ENCODE data around the gene CTAG1B. TPM values are rescaled to one million over a fixed set of nuclear protein-coding genes. Genes with fewer than 3 reads are reported as not detected.
"Not testable (repeated sequence)": the region's sequence is repeated elsewhere in the genome, so short reads cannot be mapped to it uniquely, and the experiment has no call there.

The CTAG1B gene
- total RNA-seq, 1 donor from 2014 or later, result not detected

- DNase-seq (ENCODE audit: low read depth in 2 of 2), result not testable (repeated sequence)
Measured at GRCh38 chrX:154584585-154585183, 34.4 kb downstream of the CTAG1B start, which contains the start of gene CTAG1A. TSS of gene CTAG1A (plus strand) at chrX:154585133. CDS start at chrX:154585207, 74 bp downstream.

DNA sequence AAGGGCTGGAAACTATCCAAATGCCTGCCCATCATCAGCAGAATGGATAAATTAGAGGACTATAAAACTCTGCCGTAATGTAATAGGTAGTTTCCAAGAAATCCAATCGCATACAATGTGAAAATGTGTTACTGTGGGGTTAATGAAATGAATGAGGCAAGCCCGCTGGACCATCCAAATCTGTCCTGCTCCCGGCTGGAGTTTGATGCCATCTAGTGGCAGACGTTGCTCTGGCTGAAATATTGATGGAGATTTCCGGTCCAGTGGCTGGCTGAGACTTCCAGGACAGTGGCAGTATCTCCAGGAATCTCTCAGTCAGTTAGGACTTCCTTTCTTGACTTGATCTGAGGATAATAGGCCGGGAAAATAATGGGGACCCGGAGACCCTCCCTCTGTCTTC is 36.1 kb downstream of the CTAG1B start:
- not testable (repeated sequence) for DNase-seq (ENCODE audit: low read depth in 2 of 2)

DNA sequence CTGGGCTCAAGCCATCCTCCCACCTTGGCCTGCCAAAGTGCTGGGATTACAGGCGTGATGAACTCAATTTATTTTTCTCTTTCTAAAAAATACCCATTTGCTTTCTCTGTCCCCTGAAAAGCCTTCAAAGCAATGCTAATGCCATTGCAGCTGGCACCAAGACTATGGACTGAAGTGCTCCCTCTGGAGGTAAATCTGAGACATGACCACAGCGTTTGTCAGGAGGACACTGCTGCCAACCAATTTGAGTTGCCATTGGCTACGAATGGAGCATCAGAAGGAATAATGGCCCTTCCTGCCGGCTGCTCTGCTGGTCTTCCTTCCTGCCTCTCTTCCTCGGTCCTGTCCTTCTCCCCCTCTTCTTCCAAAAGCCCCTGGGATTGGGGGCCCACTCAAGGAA is 44.0 kb downstream of the CTAG1B start:
- DNase-seq (ENCODE audit: low read depth in 2 of 2), result not testable (repeated sequence)

GRCh38 chrX:154573061-154573460 is 46.0 kb downstream of the CTAG1B start:
- DNase-seq (ENCODE audit: low read depth in 2 of 2), result not testable (repeated sequence)

GRCh38 chrX:154570361-154570760 is 48.7 kb downstream of the CTAG1B start:
- not testable (repeated sequence) for DNase-seq (ENCODE audit: low read depth in 2 of 2)

Other genes starting within 250 kb of the CTAG1B start
- gene FLNA, start 244.6 kb downstream of the CTAG1B start, total RNA-seq, result 1,135 and 1,161 TPM in 2 replicates
- 17.8 and 20.5 TPM in 2 replicates for gene EMD, start 240.0 kb downstream of the CTAG1B start, total RNA-seq
- gene RPL10, start 220.9 kb downstream of the CTAG1B start, total RNA-seq, result 2,372 and 2,629 TPM in 2 replicates
- 105 and 121 TPM in 2 replicates for gene DNASE1L1, start 210.0 kb downstream of the CTAG1B start, total RNA-seq
- gene TAFAZZIN, start 207.7 kb downstream of the CTAG1B start, total RNA-seq, result 11.9 and 14.9 TPM in 2 replicates
- 58.0 and 105 TPM in 2 replicates for gene ATP6AP1, start 190.6 kb downstream of the CTAG1B start, total RNA-seq
- gene GDI1, start 182.1 kb downstream of the CTAG1B start, total RNA-seq, result 27.0 and 43.0 TPM in 2 replicates
- gene FAM50A, start 175.1 kb downstream of the CTAG1B start, total RNA-seq, result 43.9 and 60.2 TPM in 2 replicates
- gene PLXNA3, start 161.0 kb downstream of the CTAG1B start, total RNA-seq, result 3.0 and 6.2 TPM in 2 replicates
- 14.9 and 16.9 TPM in 2 replicates for gene LAGE3, start 140.0 kb downstream of the CTAG1B start, total RNA-seq
- gene UBL4A, start 132.7 kb downstream of the CTAG1B start, total RNA-seq, result 29.8 and 38.1 TPM in 2 replicates
- 8.1 and 14.4 TPM in 2 replicates for gene SLC10A3, start 128.7 kb downstream of the CTAG1B start, total RNA-seq
- 13.7 and 20.9 TPM in 2 replicates for gene FAM3A, start 103.0 kb downstream of the CTAG1B start, total RNA-seq
- gene G6PD, start 72.4 kb downstream of the CTAG1B start, total RNA-seq, result 33.9 and 35.4 TPM in 2 replicates
- 12.1 and 12.8 TPM in 2 replicates for gene IKBKG, start 71.7 kb downstream of the CTAG1B start, total RNA-seq
- not detected in 2 replicates for gene CTAG1A, start 34.1 kb downstream of the CTAG1B start, total RNA-seq
- not detected in 2 replicates for gene CTAG2, start 34.3 kb upstream of the CTAG1B start, total RNA-seq
- 6.7 and 11.6 TPM in 2 replicates for gene GAB3, start 131.8 kb upstream of the CTAG1B start, total RNA-seq
- gene DKC1, start 143.6 kb upstream of the CTAG1B start, total RNA-seq, result 37.1 and 46.3 TPM in 2 replicates
- 23.6 and 28.1 TPM in 2 replicates for gene MPP1, start 186.2 kb upstream of the CTAG1B start, total RNA-seq
- not detected in 2 replicates for gene SMIM9, start 215.4 kb upstream of the CTAG1B start, total RNA-seq